NK-92 (cell line): ENCODE measurements around the gene RFWD3.
"Not testable (repeated sequence)": the region's sequence is repeated elsewhere in the genome, so short reads cannot be mapped to it uniquely, and the experiment has no call there.

Experiments
- DNase-seq: peaks from one replicate; lab custom pipeline; 2025; ENCODE audit not compliant: unreplicated experiment; lab: John Stamatoyannopoulos, UW

The RFWD3 gene, protein sequence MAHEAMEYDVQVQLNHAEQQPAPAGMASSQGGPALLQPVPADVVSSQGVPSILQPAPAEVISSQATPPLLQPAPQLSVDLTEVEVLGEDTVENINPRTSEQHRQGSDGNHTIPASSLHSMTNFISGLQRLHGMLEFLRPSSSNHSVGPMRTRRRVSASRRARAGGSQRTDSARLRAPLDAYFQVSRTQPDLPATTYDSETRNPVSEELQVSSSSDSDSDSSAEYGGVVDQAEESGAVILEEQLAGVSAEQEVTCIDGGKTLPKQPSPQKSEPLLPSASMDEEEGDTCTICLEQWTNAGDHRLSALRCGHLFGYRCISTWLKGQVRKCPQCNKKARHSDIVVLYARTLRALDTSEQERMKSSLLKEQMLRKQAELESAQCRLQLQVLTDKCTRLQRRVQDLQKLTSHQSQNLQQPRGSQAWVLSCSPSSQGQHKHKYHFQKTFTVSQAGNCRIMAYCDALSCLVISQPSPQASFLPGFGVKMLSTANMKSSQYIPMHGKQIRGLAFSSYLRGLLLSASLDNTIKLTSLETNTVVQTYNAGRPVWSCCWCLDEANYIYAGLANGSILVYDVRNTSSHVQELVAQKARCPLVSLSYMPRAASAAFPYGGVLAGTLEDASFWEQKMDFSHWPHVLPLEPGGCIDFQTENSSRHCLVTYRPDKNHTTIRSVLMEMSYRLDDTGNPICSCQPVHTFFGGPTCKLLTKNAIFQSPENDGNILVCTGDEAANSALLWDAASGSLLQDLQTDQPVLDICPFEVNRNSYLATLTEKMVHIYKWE

DNA sequence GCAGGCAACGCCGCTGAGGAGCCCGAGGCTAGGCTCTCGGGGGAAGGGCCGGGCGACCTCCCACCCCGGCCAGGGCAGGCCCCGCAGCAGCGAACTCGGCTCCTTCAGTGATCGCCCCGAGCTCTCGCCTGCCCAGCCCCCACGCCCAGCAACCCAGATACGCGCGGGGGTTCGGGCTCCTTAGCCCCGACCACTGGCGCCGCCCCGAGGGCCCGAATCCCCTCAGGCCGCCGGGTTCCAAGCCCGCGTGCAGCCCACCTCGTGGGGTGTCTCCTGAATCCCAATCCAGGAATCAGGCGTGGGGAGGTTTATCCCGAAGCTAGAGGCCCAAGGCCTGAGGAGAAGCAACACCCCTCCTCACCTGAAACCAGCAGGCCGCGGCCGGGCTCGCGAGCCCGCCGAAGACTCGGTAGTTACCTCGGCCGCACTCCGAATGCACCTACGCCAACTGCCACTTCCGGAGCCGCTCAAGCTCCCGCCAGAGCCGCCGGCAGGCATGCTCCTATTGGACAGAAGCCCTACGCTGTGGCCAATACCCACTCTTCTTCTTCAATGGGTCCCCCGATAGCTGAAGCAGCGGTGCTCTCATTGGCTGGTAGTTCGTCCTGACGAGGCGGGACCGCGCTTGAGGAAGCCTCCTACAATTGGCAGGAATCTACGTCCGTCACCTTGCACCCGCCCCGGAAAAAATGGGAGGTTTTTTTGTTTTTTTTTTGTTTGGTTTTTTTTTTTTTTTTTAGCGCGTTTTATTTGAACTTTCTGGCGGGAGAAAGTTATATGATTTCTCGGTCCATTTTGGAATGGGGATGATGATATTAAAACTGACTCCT lies at the start of gene RFWD3:
Gene RFWD3, minus strand, starts transcription at position 453 of the 830 bp plus-strand sequence. CDS start 5,428 bp downstream, outside the sequence.
- peak; percentile 80 for DNase-seq

- no peak for DNase-seq
Measured at GRCh38 chr16:74716355-74716754, 49.7 kb upstream of the RFWD3 start.

GRCh38 chr16:74713876-74714275 lies 47.2 kb upstream of the RFWD3 start:
- DNase-seq: no peak

GRCh38 chr16:74713325-74713724 lies 46.6 kb upstream of the RFWD3 start:
- DNase-seq: no peak

- DNase-seq: no peak
Measured at GRCh38 chr16:74711938-74712337, 45.3 kb upstream of the RFWD3 start.

- DNase-seq: no peak
Measured at GRCh38 chr16:74710401-74710800, 43.7 kb upstream of the RFWD3 start.

GRCh38 chr16:74709441-74709877 lies 42.8 kb upstream of the RFWD3 start:
- no peak for DNase-seq

- DNase-seq: no peak
Measured at GRCh38 chr16:74700438-74701225, 34.0 kb upstream of the RFWD3 start, which contains the start of gene MLKL. Gene MLKL (minus strand): TSS chr16:74700862. CDS start chr16:74695757, 5,105 bp downstream.

GRCh38 chr16:74700116-74700437 lies 33.4 kb upstream of the RFWD3 start:
- DNase-seq: no peak

DNA sequence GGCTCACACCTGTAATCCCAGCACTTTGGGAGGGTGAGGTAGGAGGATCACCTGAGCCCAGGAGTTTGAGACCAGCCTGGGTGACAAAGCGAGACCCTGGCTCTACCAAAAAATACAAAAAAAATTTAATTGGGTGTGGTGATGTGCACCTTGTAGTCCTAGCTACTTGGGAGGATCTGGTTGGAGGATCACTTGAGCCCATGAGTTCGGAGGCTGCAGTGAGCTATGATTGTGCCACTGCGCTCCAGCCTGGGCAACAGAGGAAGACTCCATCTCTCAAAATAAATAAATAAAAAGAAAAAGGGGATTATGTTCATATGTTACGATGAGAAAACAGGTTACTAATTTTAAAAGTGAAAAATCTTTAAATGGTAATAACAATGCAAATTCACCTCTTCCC lies 33.0 kb upstream of the RFWD3 start:
- DNase-seq: no peak

- no peak for DNase-seq
Measured at GRCh38 chr16:74698222-74698621, 31.5 kb upstream of the RFWD3 start.

GRCh38 chr16:74695450-74696422 lies 29.1 kb upstream of the RFWD3 start:
- no peak for DNase-seq

GRCh38 chr16:74691093-74691855 lies 24.6 kb upstream of the RFWD3 start:
- DNase-seq: no peak

- DNase-seq: no peak
Measured at GRCh38 chr16:74682556-74682955, 15.9 kb upstream of the RFWD3 start.

GRCh38 chr16:74680681-74681080 lies 14.0 kb upstream of the RFWD3 start:
- DNase-seq: no peak

- DNase-seq: no peak
Measured at GRCh38 chr16:74679983-74680382, 13.3 kb upstream of the RFWD3 start.

DNA sequence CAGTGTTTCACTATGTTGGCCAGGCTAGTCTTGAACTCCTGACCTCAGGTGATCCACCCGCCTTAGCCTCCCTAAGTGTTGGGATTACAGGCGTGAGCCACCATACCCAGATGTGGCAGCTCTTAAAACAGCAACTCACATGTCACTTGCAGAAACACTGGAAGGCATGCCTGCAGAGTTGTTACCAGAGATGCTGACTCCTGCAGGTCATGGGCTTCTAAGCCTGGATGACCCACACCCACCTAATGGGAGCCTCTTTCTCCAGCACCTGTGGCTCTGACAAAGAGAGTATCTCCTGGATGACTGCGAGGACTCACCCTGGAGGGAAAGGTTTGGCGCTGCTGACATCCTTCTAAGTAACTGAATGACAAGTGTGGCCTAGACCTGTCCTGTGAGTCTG lies 11.2 kb upstream of the RFWD3 start:
- no peak for DNase-seq

- DNase-seq: no peak
Measured at GRCh38 chr16:74673876-74674275, 7.2 kb upstream of the RFWD3 start.

- not testable (repeated sequence) for DNase-seq
Measured at GRCh38 chr16:74668877-74669276, 2.2 kb upstream of the RFWD3 start.
